Measurements from ENCODE around the gene MCRIP1. TPM values are rescaled to one million over a fixed set of nuclear protein-coding genes. Genes with fewer than 3 reads are reported as not detected.
"Not testable (repeated sequence)": the region's sequence is repeated elsewhere in the genome, so short reads cannot be mapped to it uniquely, and the experiment has no call there.

The MCRIP1 gene
- total and polyA plus RNA-seq, 2 of the 8 experiments (the other 6 are each of a cell fraction or from before 2014, with no cell fraction given), result 103 to 151 TPM

DNA sequence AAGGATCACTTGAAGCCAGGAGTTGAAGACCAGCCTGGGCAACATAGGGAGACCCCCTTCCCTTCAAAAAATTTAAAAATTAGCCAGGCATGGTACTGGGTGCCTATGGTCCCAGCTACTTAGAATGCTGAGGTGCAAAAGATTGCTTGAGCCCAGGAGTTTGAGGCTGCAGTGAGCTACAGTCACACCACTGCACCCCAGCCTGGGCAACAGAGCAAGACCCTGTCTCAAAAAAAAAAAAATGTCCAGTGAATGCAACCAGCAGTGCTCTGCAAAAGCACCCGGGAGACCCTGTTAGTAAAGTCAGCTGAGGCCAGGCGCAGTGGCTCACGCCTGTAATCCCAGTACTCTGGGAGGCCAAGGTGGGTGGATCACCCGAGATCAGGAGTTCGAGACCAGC, 7.0 kb upstream of the MCRIP1 start:
- not testable (repeated sequence) for H3K4me3 ChIP-seq (ENCODE audit: extremely low read depth in 1 of 4, insufficient read depth in 2 of 4, low read depth in 3 of 4, low read length in 4 of 4); H4K20me1 ChIP-seq (replicated peaks in 1 of 2; ENCODE audit: control insufficient read depth in 1 of 2, insufficient read depth in 2 of 2, low read length in 2 of 2); H3K23me2 ChIP-seq (ENCODE audit: low read depth, low read length); DNase-seq (ENCODE audit: low read depth in 1 of 2, low spot score in 2 of 2); H2AFZ ChIP-seq (ENCODE audit: low read length); H3K4me1 ChIP-seq (replicated peaks in 1 of 4; ENCODE audit: control insufficient read depth in 3 of 4, insufficient read depth in 4 of 4, low read length in 3 of 4); H3K27me3 ChIP-seq (replicated peaks in 1 of 4; ENCODE audit: control insufficient read depth in 3 of 4, extremely low read depth in 1 of 4, insufficient read depth in 3 of 4, low read length in 3 of 4); H4K91ac ChIP-seq (replicated peaks; ENCODE audit: insufficient read length, low read length); H3K4me2 ChIP-seq (ENCODE audit: insufficient read depth in 1 of 2, low read depth in 2 of 2, low read length in 2 of 2); H3K9me3 ChIP-seq (ENCODE audit: insufficient read depth in 2 of 2, low read depth in 1 of 2, low read length in 1 of 2); H2BK5ac ChIP-seq (ENCODE audit: low read depth, low read length); H3K56ac ChIP-seq (replicated peaks; ENCODE audit: insufficient read length, low read depth, low read length); H2BK12ac ChIP-seq (ENCODE audit: low read depth, low read length); H4K8ac ChIP-seq (ENCODE audit: extremely low read depth, insufficient read depth, low read length); H3K4ac ChIP-seq (replicated peaks; ENCODE audit: insufficient read length, low read depth, low read length); H2BK20ac ChIP-seq (ENCODE audit: low read length); H3K23ac ChIP-seq (ENCODE audit: insufficient read length); H3K79me1 ChIP-seq (ENCODE audit: low read depth, low read length); H4K5ac ChIP-seq (ENCODE audit: insufficient read length, low read depth, low read length); H2BK15ac ChIP-seq (ENCODE audit: low read length); H3K9ac ChIP-seq (replicated peaks in 1 of 4; ENCODE audit: extremely low read depth in 1 of 4, low read depth in 3 of 4, low read length in 3 of 4); H3K14ac ChIP-seq (ENCODE audit: insufficient read length); H3K18ac ChIP-seq (ENCODE audit: extremely low read depth, low read length); H3K27ac ChIP-seq (ENCODE audit: low read depth, low read length); H2AK5ac ChIP-seq (ENCODE audit: low read depth, low read length); H3K79me2 ChIP-seq (ENCODE audit: control insufficient read depth in 1 of 2, insufficient read depth in 2 of 2, low read length in 2 of 2); FAIRE-seq; H2BK120ac ChIP-seq (replicated peaks; ENCODE audit: low read depth, low read length)
- CTCF ChIA-PET (ENCODE audit: partially characterized antibody), result interaction anchor here (0.6 to 2.4 kb wide), 4 partner anchors 29 to 174 kb away, joined by 3 to 11 read pairs (median 5); no protein-coding TSS in a partner anchor
- POLR2A ChIA-PET (ENCODE audit: partially characterized antibody), result interaction anchor here (0.6 to 3.8 kb wide), 8 partner anchors 9 to 183 kb away, joined by 3 to 17 read pairs (median 5); partner anchors contain the start of genes CENPX and MRPL12
- WGBS, 2 experiments (ENCODE audit: extremely low coverage in 1 of 2, insufficient coverage in 1 of 2, insufficient read length in 1 of 2, insufficient replicate concordance in 2 of 2, low coverage in 1 of 2, low lambda C conversion rate in 2 of 2, missing lambda C conversion rate in 1 of 2), result 99% methylated on average over 5 of the region's 5 CpGs; no CpG with 5 or more reads in 1 of the 2 experiments
- H3K36me3 ChIP-seq (ENCODE audit: control insufficient read depth in 2 of 4, insufficient read depth in 4 of 4, low read length in 3 of 4), result peaks cover 5 to 20% (median 17%) of the 10 kb centered on the region in 4 experiments; a peak in 5 of 8 replicates

Measured in H1 (cell line).